GM19025 (cell line): ENCODE results near the gene STOM.
"Not testable (repeated sequence)": the region's sequence is repeated elsewhere in the genome, so short reads cannot be mapped to it uniquely, and the experiment has no call there.

Experiments
- ATAC-seq: cut with Tn5 transposase; IDR thresholded peaks from one replicate; pipeline ENCODE4 v1.9.1; 2021; ENCODE audit warnings: mild to moderate bottlenecking, low read depth, moderate library complexity; ENCODE audit not compliant: unreplicated experiment

STOM gene, protein sequence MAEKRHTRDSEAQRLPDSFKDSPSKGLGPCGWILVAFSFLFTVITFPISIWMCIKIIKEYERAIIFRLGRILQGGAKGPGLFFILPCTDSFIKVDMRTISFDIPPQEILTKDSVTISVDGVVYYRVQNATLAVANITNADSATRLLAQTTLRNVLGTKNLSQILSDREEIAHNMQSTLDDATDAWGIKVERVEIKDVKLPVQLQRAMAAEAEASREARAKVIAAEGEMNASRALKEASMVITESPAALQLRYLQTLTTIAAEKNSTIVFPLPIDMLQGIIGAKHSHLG

DNA sequence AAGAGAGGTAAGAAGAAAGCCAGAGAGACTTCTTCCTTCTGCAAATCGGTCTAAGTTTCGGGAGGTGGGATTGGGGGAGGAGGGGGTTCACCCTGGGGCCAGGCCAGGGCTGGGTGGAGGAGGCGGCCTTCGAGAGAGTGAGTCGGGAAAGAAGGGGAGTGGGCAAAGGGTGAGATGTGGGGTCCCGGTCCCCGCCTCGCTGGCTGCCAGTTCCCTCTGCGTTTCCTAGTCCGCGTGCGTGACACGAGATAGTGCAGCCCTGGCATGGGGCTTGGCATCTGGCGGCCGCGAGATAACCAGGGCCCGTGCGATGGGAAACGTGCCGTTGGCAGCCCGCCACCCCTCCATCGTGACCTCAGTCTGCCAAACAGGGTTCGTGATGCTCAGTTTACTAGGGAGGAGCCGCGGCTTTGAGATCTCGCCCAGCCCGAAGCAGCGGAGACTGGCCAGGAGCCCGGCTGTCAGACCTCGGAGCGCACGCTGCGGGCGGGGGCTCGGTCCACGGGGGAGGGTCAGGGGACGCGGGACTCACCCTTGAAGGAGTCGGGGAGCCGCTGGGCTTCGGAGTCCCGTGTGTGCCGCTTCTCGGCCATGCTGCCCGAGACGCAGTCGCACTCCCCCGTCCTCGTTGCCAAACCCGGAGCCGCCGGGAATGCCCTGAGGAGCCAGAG is at the start of gene STOM:
Gene STOM, minus strand, starts transcription at position 656 of the 671 bp plus-strand sequence. Its CDS starts 63 bp downstream, at position 593.
- ATAC-seq: peak; percentile 46

DNA sequence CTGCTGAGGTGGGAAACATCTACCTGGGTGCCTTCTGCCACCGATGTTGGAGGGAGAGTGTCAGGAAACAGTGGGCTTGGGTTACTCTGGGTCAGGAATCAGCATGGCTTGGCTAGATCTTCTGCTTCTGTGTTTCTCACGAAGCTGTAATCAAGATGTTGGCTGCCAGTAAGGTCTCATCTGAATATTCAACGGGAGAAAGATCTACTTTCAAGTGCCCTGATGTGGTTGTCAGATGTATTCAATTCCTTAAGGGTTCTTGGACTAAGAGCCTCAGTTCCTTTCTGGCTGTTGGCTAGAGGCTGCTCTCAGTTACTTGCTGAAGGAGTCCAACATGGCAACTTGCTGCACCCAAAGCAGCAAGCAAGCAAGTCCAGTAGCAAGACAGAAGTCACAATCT is 41.9 kb upstream of the STOM start:
- ATAC-seq: no peak

DNA sequence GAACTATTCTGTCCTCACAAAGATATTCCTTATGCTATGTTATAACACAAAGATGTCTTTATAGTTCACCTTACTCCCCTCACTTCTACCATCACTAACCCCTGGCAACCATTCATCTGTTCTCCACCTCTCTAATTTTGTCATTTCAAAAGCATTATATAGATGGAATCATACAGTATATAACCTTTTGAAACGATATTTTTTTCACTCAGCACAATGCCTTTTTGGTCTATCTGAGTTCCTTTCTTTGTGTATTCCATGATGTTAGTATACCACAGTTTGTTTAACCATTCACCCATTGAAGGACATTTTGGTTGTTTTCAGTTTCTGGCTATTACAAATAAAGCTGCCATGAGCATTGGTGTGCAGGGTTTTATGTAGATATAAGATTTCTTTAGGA is 35.8 kb upstream of the STOM start:
- no peak for ATAC-seq

DNA sequence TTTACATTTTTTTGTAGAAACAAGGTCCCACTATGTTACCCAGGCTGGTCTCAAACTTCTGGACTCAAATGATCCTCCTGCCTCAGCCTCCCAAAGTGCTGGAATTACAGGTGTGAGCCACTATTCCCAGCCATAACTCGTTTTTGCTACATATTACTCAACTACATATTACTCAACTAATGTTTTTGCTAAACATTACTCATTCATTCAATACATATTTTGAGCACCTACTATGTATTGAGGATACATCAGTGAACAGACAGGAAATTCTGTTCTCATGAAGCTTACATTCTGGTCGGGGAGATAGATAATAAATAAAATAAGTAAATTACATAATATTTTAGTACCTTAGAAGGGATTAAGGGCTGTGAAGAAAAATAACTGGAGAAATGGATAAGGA is 34.9 kb upstream of the STOM start:
- no peak for ATAC-seq

DNA sequence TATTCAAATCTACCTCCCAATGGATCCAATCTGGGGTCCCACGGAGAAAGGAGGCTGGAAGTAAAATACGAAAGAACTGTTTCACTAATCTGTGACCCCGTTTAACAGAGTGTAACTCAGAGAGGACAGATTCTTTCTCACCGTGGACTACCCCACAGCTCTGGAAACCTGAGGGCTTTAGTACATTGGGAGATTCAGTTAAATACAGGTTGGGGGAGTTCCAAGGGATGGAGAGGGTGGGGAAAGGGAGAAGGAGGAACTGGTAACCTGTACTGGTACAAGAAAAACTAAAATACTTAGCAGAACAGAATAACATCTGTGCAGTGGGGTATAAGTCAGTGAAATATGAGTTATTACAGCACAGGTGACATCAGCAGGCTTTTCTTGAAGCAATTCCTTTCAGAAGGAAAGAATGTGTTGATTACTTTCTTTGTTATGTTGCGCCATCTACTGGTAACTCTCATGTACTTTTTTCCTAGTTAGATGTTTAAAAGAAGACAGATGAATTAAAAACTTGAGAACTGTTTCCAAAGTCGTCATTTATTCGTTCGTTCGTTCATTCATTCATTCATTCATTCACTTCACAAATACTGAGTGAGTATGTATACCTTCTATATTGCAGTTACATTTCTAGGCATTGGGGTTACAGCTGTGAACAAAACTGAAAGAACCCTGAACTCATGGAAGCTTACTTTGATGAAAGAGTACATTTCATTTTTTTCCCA is 30.0 kb upstream of the STOM start:
- ATAC-seq: no peak

DNA sequence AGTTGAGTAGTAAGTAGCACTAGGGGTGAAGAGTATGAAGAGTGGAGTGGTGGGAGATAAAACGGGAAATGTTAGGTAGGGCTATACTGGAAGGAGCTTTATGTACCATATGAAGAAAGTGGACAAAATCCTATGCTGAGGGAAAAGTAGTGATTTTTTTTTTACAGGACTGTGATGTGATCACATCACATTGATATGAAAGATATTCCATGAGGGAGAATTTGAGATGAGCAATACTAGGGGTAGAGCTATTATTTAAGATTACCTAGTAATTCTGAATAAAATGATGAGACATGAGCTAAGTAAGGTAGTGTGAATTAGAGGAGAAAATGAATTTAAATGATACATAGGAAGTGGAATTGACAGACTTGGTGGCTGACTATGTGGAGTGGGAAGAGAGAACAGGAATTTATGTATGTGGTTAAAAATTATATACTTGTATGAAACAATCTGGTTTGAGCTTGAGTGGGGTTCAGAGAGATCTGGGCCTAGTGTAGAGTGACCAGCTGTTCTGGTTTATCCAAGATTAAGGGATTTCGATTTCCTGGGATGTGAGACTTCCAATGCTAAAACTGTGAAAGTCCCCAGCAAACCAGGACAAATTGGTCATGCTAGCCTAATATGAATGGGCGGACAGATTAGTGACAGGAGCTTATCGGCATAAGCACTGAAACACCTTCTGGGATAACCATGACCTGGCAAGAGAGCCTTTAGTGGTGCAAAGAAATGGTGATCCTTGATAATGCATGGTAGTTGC is 29.3 kb upstream of the STOM start:
- no peak for ATAC-seq

DNA sequence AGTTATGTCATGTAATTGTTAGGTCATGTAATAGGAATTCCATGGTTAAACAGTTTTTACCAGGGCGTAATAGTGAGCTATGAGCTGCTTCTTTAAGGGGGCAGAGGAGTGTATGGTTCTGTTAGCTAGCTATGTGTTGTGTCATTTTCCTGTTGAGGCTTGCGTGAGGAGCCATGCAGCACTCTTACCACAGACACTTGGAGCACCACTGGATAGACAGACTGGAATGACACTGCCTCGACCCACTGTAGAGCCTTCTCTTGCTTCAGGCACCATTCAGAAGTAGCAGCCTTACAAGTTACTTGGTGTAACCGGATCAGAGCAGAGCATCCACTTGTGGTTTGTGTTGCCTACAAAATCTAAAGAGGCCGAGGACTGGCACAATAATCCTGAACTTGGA is 28.3 kb upstream of the STOM start:
- ATAC-seq: no peak

DNA sequence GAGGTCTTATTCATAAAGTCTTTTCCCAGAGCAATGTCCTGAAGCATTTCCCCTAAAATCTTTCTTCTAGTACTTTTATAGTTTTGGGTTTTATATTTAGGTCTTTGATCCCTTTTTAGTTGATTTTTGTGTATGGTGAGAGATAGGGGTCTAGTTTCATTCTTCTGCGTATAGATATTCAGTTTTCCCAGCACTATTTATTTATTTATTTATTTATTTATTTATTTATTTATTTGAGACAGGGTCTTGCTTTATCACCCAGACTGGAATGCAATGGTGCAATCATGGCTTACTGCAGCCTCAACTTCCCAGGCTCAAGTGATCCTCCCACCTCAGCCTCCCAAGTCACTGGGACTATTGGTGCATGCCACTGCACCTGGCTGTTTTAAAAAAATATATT is 27.2 kb upstream of the STOM start:
- ATAC-seq: not testable (repeated sequence)

DNA sequence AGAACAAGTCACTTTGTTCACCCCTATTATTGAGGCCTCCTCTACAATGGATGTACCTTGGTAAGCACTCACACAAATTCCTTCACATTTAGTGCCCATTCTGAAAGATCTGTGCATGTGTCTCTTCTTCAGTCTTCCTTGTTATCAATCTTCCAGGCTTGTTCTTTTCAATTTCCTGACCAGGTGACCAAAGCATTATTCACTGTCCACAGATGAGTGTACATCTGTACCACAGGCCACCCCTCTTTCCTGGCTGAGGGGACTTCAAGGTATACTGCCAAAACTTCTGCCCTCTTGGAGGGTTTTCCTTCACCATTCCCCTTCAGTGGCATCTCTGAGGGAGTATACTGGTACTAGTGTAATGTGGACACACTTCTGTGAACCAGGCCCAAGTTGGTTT is 25.5 kb upstream of the STOM start:
- ATAC-seq: no peak

DNA sequence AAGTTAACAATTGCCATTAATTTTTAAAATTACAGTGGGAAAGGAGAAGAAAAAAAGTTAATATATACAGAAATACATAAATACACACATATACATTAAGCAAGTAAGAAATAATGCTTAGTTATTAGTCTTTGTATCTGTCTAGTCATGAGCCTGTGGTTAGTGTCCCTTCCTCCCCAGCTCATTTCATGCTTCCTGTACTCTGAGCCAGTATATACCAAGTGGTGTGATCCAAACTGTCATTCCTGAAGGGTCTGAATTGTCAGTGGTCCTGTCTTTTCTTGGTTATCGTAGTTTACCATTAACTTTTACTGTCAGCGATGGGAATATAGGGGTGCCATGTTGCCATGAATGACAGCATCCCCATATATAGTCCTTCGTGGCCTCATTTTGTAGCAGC is 24.2 kb upstream of the STOM start:
- no peak for ATAC-seq

DNA sequence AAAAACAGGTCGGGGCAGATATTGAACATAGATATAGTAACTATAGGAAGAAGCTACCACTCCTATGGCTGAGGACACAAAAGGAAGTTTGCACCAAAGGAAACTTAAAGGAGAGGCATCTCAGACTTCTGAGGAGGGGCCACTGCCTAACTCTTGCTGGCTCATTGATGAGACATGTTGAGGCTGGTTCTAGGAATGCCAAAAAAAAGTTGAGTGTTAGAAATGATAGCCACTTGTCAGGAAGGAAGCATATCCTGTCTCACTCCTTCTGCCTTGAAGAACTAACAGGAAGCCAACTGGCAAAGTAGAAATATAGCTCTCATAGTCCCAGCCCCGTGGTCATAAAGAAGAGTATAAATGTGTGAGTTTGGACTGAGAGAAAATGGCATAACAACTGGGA is 23.3 kb upstream of the STOM start:
- ATAC-seq: no peak

DNA sequence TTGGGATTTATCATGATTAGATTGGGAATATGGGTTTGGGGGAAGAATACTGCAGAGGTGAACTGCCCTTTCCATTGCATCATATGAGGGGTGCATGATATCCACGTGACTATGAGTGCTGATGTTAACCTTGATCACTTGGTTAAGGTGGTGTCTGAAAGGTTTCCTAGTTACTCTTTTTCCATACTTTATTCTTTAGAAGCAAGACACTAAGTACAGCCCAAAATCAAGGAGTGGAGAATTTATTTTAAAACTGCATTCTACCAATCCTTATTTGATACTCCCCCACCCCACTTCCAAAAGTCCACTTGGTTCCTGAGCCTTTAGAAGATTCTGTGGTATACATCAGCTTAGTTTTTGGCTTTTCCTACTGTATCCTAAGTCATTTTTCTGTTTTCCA is 20.3 kb upstream of the STOM start:
- ATAC-seq: no peak

DNA sequence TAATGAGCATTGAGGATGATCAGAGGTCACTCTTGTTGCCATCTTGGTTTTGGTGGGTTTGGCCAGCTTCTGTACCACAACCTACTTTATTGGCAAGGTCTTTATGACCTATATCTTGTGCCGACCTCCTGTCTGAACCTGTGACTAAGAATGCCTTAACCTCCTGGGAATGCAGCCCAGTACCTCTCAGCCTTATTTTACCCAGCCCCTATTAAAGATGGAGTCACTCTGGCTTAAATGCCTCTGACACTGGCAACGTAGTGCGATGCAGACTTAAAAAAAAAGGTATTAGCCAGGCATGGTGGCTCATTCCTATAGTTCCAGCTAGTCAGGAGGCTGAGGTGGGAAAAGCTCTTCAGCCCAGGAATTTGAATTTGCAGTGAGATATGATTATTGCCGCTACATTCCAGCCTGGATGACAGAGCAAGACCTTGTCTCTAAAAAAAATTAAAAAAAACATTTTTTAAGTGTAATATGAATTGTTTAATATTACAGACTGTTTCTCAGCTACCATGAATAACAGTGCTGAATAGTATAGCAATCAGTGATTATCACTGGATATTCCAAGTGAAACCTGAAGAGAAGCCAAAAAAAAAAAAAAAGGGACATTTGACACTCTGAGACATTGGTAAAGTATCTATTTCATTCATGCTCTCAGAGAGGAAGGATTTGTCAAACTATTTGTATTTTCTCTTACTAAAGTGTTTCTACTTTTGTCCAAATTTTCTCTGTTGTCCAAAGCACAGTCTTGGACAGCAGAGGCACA is 18.3 kb upstream of the STOM start:
- no peak for ATAC-seq

DNA sequence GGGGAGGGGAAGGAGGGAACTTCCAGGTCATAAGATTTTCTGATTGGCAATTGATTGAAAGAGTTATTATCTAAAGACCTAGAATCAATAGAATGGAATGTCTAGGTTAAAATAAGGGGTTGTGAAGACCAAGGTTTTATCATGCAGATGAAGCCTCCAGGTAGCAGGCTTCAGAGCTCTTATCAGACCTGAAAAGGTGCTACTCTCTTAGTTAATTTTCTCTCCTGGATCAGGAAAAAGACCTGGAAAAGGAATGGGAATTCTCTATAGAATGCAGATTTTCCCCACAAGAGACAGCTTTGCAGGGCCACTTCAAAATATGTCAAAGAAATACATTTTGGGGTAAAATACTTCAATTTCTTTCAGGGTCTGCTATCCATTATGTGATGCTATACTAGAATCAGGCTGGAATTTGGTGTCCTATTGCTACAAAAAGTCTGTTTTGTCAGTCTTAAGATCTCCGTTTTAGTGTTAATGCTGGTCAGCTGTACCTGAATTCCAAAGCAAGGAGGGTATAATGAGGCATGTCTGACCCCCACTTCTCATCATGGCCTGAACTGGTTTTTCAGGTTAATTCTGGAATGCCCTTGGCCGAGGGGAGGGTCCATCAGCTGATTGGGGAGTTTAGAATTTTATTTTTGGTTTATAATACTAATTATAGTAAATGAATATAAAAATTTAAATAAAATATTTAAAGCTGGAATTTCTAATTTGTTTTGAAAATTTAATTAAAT is 16.6 kb upstream of the STOM start:
- ATAC-seq: no peak

DNA sequence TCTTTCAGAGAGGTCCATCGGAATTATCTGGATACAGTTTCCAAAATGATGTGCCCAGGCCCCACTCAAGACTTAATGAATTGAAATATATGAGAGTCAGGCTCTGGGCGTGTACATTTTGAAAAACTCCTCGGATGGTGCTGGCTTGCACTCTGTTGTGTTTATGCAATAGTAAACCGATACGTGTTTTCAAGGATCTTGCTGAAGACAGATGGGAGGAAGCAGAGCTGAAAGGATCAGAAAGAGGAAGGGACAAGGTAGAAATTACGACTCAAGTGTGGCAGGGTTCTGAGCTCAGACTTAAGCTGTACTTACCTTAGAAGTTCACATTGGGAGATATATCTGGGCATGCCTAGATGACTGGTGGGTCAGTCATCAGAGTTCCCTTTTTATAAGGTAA is 13.7 kb upstream of the STOM start:
- ATAC-seq: no peak

DNA sequence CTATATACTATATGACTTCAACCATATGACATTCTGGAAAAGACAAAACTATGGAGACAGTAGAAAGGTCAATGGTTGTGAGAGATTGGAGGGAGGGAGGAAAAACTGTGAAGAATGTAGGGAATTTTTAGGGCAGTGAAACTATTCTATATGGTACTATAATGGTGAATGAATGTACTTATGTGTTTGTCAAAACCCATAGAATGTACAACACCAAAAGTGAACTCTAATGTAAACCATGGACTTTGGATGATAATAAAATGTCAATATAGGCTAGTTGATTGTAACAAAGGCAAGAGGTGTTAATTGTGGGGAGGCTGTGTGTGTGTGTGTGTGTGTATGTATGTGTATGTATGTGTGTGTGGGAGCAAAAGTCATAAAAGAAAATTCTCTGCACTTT is 10.8 kb upstream of the STOM start:
- no peak for ATAC-seq

DNA sequence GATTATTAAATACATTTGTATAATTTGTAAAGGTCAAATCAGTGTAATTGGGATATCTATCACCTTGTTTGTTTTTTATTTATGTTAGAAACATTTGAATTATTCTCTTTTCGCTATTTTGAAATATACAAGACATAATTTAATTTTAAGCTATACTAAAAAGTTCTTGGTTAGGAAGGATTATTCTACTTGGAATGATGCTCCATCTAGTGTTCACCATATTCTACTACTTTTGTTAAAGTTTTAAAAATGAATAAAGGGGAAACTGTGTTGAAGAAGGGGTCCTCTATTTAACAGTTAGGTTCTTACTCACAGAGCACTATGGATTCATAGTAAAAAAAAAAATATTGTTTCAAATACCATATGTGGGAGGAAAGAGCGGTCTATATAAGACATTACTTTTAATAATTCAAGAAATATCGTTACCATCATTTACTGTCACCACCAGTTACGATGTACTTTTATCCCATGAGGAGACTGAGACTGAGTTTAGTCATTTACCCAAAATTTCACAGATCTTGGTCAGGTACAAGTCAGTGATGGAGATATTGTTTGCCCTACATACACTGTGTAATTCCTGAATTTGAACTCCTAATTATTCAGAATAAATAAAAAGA is 6.3 kb upstream of the STOM start:
- no peak for ATAC-seq

DNA sequence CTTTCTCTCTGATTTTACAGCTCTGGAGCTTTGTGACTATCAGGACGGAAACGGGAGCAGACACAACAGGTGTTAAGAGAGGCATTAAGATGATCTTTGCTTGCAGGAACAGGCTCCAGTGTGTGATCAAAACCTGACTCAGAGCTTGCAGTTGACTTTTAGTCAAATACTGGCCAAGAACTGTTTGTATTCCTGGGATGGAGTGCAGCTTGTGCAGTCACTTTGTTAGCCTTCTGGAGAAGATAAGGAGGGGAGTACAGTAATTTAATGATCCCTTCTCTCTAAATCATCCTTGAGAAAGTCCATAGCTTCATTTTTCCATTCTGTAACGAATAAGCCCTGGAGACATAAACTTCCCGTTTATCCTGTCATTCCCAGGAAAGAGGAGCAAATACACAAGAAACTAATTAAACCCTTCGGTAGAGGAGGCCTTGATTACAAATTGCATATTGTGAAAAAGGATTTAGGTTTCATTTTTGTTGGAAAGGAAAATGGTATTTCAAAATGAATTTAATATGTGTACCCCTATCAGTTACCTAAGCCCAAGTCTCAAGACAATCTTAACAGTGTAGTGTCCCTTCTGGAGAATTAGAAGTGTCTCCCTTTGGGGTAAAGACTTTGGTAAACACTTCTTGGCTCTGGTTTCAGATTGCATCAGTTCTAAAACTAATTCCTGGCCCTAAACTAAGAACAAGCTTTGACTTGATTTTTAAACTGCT is 3.1 kb upstream of the STOM start:
- no peak for ATAC-seq
